HG02759 (cell line): Measurements from ENCODE around the gene SLC28A1.
"Not testable (repeated sequence)": the region's sequence is repeated elsewhere in the genome, so short reads cannot be mapped to it uniquely, and the experiment has no call there.

Source experiments
- ATAC-seq: cut with Tn5 transposase; IDR thresholded peaks from one replicate; pipeline ENCODE4 v1.9.1; 2021; ENCODE audit warnings: mild to moderate bottlenecking, moderate library complexity; ENCODE audit not compliant: unreplicated experiment

Gene SLC28A1, protein sequence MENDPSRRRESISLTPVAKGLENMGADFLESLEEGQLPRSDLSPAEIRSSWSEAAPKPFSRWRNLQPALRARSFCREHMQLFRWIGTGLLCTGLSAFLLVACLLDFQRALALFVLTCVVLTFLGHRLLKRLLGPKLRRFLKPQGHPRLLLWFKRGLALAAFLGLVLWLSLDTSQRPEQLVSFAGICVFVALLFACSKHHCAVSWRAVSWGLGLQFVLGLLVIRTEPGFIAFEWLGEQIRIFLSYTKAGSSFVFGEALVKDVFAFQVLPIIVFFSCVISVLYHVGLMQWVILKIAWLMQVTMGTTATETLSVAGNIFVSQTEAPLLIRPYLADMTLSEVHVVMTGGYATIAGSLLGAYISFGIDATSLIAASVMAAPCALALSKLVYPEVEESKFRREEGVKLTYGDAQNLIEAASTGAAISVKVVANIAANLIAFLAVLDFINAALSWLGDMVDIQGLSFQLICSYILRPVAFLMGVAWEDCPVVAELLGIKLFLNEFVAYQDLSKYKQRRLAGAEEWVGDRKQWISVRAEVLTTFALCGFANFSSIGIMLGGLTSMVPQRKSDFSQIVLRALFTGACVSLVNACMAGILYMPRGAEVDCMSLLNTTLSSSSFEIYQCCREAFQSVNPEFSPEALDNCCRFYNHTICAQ

GRCh38 chr15:84883916-84884781 is at the start of gene SLC28A1:
Gene SLC28A1 (plus strand): TSS chr15:84884662. CDS start chr15:84887761, 3,099 bp downstream.
- ATAC-seq: no peak

DNA sequence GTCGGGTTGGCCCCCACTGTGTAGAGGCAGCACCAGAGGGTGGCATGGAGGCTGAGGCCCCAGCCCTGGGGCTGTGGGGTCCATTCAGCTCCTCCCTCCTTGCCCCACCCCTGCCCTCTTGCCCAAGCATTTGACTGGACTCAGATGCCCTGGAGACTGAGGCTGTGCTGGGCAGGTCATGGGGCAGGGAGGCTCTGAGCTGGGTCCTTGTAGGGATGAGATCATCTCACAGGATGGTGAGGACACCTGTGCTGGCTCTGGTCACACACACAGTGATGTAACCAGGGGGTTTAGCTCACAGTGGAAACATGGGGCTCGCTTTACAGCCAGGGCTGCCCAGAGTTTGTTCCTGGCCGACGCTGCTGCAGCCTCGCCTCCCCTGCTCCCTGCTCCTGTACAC is 49.5 kb upstream of the SLC28A1 start:
- ATAC-seq: no peak

DNA sequence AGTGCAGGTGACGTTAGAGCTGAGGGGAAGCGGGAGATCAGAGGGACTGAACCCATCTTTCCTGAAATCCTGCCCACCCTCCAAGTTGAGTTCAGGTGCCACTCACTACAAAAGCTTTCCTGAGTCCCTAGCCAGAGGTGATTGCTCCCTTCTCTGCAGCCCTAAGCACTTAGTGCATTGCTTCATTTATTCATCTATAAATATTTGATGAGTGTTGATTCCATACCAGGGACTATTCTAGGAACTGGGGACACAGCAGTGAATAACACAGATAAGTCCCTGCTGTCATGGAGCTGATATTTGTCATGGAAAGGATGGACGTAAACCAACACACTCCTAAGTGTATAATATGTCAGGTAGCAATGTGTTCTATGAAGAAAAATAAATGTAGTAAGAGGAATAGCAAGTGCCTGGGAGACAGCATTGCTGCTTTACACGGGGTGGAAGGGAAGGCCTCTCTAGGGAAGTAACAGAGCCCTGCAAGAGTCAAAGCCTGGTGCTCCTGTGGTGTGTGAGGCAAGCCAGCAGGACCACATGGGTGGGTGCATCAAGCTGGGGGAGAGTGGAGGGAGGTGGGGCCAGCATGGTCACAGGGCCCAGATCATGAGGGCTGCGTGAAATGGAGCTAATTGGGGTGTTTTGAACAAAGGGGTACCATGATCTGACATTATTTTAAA is 48.7 kb upstream of the SLC28A1 start:
- ATAC-seq: no peak

DNA sequence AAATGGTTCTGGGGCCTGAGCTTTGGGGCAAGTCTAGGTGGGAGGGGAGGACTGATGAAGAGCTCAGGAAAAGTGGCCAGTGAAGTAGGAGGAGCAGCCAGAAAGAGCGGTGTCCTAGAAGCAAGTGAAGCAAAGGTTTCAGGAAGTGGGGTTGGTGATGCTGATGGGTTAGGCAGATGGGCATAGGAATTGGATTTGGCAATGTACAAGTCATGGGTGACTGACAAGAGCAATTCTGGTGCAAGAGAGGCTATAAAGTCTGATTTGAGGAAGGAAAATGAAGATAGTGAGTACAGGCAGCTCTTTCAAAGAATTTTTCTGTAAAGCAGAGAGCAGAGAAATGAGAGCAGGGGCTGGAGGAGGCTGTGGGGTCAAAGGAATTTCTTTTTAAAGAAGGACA is 47.6 kb upstream of the SLC28A1 start:
- no peak for ATAC-seq

- ATAC-seq: no peak
Measured at GRCh38 chr15:84839714-84840113, 44.7 kb upstream of the SLC28A1 start.

DNA sequence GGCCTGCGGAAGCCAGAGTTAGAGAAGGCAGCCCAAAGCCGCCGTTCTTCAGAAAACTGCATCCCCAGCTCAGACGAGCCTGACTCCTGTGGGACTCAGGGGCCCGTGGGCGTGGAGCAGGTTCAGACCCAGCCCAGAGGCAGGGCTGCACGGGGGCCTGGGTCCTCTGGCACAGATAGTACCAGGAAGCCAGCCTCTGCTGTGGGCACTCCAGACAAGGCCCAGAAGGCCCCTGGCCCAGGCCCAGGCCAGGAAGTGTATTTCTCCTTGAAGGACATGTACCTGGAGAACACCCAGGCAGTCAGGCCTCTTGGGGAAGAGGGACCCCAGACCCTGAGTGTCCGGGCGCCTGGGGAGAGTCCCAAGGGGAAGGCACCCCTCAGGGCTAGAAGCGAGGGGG is 44.2 kb upstream of the SLC28A1 start:
- no peak for ATAC-seq

GRCh38 chr15:84840741-84841429 is 43.6 kb upstream of the SLC28A1 start:
- ATAC-seq: no peak

GRCh38 chr15:84842781-84843180 is 41.7 kb upstream of the SLC28A1 start:
- ATAC-seq: no peak

- ATAC-seq: no peak
Measured at GRCh38 chr15:84844964-84845363, 39.5 kb upstream of the SLC28A1 start.

DNA sequence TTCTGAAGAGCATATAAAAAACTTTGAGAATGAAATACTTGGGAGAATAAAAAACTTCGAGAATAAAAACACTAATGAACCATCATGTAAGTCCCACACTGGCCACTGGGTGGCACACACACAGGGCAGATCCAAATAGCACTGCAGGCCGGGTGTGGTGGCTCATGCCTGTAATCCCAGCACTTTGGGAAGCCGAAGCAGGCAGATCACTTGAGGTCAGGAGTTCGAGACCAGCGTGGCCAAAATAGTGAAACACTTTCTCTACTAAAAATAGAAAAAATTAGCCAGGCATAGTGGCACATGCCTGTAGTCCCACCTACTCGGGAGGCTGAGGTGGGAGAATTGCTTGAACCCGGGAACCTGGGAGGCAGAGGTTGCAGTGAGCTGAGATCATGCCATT is 38.8 kb upstream of the SLC28A1 start:
- ATAC-seq: not testable (repeated sequence)

DNA sequence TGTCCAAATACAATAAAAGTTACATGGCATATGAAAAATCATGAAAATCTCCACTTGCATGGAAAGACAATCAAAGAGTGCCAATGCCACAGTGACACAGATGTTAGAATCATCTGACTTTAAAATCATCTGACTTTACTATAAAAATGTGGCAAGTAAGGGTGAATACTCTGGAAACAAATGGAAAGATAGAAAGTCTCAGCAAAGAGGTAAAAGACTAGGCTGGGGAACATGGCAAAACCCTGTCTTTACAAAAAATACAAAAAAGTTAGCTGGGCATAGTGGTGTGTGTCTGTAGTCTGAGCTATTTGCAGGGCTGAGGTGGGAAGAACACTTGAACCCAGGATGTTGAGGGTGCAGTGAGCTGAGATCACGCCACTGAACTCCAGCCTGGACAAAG is 38.2 kb upstream of the SLC28A1 start:
- no peak for ATAC-seq

GRCh38 chr15:84847382-84847781 is 37.1 kb upstream of the SLC28A1 start:
- ATAC-seq: no peak

- ATAC-seq: no peak
Measured at GRCh38 chr15:84852212-84852611, 32.2 kb upstream of the SLC28A1 start.

DNA sequence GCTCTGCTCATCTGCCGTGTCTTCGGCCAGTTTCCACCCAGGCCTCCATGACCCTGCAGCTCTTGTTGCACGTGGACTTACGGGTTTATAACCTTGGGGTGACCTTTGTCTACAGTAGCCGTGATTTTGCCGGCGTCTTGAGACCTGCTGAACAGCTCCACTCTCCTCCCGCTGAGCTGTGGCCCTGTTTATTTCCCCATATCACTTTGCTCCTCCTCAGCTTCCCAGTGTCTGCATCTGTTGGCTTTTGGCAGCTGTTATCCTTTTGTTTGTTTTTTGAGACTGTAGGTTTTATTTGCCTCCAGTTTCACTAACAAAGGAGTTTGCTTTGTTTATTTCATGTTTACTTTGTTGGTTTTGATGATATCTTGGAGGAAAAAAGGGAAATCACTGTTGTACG is 29.3 kb upstream of the SLC28A1 start:
- ATAC-seq: no peak

DNA sequence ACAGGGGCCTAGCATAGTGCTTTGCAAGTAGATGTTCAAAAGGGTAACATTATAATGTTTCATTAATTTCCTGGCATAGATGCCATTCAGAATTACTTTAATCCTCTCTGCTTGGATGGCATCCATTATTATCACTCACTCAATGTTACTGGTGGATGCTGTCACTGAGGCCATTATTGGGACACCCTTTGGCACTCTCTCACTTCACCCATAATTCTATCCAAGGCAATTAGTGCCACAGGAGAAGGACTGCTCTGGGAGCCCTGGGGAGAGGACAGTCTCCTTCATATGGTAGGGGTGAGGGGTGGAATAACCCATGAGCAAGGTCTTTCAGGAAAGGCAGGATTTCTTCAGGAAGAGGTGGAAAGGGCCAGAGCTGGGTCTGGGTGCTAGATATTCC is 28.7 kb upstream of the SLC28A1 start:
- no peak for ATAC-seq

- ATAC-seq: no peak
Measured at GRCh38 chr15:84856731-84857417, 27.6 kb upstream of the SLC28A1 start.

DNA sequence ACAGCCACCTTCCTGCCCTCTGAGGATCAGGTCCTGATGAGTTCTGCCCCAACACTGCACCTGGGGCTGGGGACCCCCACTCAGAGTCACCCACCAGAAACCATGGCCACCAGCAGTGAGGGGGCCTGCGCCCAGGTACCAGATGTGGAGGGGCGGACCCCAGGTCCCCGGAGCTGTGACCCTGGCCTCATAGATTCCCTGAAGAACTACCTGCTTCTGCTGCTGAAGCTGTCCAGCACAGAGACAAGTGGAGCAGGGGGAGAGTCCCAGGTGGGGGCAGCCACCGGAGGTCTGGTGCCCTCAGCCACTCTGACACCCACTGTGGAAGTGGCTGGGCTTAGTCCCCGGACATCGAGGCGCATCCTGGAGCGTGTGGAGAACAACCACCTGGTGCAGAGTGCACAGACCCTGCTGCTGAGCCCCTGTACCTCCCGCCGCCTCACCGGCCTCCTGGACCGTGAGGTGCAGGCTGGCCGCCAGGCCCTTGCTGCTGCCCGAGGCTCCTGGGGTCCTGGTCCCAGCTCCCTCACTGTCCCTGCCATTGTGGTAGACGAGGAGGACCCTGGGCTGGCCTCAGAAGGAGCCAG is 27.0 kb upstream of the SLC28A1 start:
- ATAC-seq: no peak

- no peak for ATAC-seq
Measured at GRCh38 chr15:84858231-84858630, 26.2 kb upstream of the SLC28A1 start.

GRCh38 chr15:84859144-84859543 is 25.3 kb upstream of the SLC28A1 start:
- ATAC-seq: no peak
